GM12878 (cell line): ENCODE measurements around the gene RTEL1. TPM values are rescaled to one million over a fixed set of nuclear protein-coding genes. Genes with fewer than 3 reads are reported as not detected.
A peak's percentile ranks its signal among the peaks of the same experiment; 100 is the strongest.

Experiments
- BHLHE40 ChIP-seq, 2 experiments: fragments of 450-650 bp in 1 of 2; IDR thresholded peaks; 2 replicates each; pipeline ENCODE4 v1.6.1; 2011 to 2017; ENCODE audit warnings: low read depth in 2 of 2, borderline replicate concordance in 1 of 2, improper control_type of control experiment in 1 of 2, low read length in 1 of 2, mild to moderate bottlenecking in 1 of 2
- CHD1 ChIP-seq: IDR thresholded peaks from 2 replicates; pipeline ENCODE4 v1.6.1; 2012; ENCODE audit warnings: low read depth, low read length, improper control_type of control experiment
- DPF2 ChIP-seq: fragments of 450-650 bp; IDR thresholded peaks from 2 replicates; pipeline ENCODE4 v1.6.1; 2017; ENCODE audit warnings: mild to moderate bottlenecking
- EGR1 ChIP-seq, 2 experiments: IDR thresholded peaks; 1 replicate in 1 of 2; 2 replicates in 1 of 2; pipeline ENCODE4 v1.6.1; 2011 to 2012; ENCODE audit warnings: low read depth in 2 of 2, low read length in 2 of 2, borderline replicate concordance in 1 of 2, mild to moderate bottlenecking in 1 of 2, moderate library complexity in 1 of 2
- IRF4 ChIP-seq: IDR thresholded peaks from 2 replicates; pipeline ENCODE4 v1.6.1; 2011; ENCODE audit warnings: low read depth, low read length
- MTA2 ChIP-seq: fragments of 450-650 bp; IDR thresholded peaks from 2 replicates; pipeline ENCODE4 v1.6.1; 2016; ENCODE audit warnings: low read depth, mild to moderate bottlenecking, moderate library complexity
- MTA3 ChIP-seq: IDR thresholded peaks from 2 replicates; pipeline ENCODE4 v1.6.1; 2012; ENCODE audit warnings: low read length, inconsistent platforms, borderline replicate concordance
- MXI1 ChIP-seq: fragments of 150-350 bp; IDR thresholded peaks from 2 replicates; pipeline ENCODE4 v1.6.1; 2011; ENCODE audit warnings: low read depth, mild to moderate bottlenecking, inconsistent platforms, low read length, improper control_type of control experiment
- MYC ChIP-seq: IDR thresholded peaks from 2 replicates; pipeline ENCODE4 v1.6.1; 2011; ENCODE audit warnings: mild to moderate bottlenecking, low read length, moderate library complexity, inconsistent platforms; ENCODE audit not compliant: insufficient read depth, insufficient replicate concordance, insufficient read length, severe bottlenecking
- POLR2AphosphoS5 ChIP-seq: IDR thresholded peaks from 2 replicates; pipeline ENCODE4 v1.6.1; 2011; ENCODE audit warnings: mild to moderate bottlenecking, low read length, inconsistent platforms
- RBBP5 ChIP-seq: fragments of 200-600 bp; sonication (generic); conservative IDR thresholded peaks from 2 replicates; pipeline ENCODE4 v1.6.1; 2016
- SMARCA5 ChIP-seq: fragments of 450-650 bp; IDR thresholded peaks from 2 replicates; pipeline ENCODE4 v1.6.1; 2017; ENCODE audit warnings: mild to moderate bottlenecking
- STAT3 ChIP-seq: IDR thresholded peaks from 2 replicates; pipeline ENCODE4 v1.6.1; 2011; ENCODE audit warnings: low read depth, low read length, improper control_type of control experiment
- TAF1 ChIP-seq: IDR thresholded peaks from 2 replicates; pipeline ENCODE4 v1.6.1; 2011; ENCODE audit warnings: mild to moderate bottlenecking, low read depth, low read length, borderline replicate concordance
- TCF7 ChIP-seq: IDR thresholded peaks from 2 replicates; pipeline ENCODE4 v1.6.1; 2014; ENCODE audit warnings: antibody characterized with exemption, borderline replicate concordance
- ZNF274 ChIP-seq: IDR thresholded peaks from one replicate; pipeline ENCODE4 v1.8.0; 2011; ENCODE audit not compliant: insufficient read length, insufficient read depth
- polyA plus RNA-seq, 11 experiments: library from polyadenylated mRNA; depleted of rRNA in 4 of 11; unstranded in 6 of 11; stranded (reverse) in 5 of 11; fragments of >200 nt; fragmentation: Nextera tagmentation in 4 of 11; fragmentation: Illumina TruSeq in 1 of 11; extraction: Ambion mirVana in 4 of 11; extraction: Trizol in 1 of 11; gene quantifications; 1 replicate in 1 of 11; 2 replicates in 10 of 11; pipeline versions ENCODE4 v1.2.1 to v1.2.3, GENCODE V29; 2011 to 2016; ENCODE audit warnings: inconsistent platforms in 2 of 11, missing spikeins in 2 of 11, low read depth in 1 of 11
- total RNA-seq, 4 experiments: library from RNA; depleted of rRNA in 3 of 4; stranded (reverse); fragments of >200 nt in 3 of 4; fragmentation: Illumina TruSeq in 1 of 4; extraction: Trizol in 1 of 4; gene quantifications; 2 replicates each; pipeline versions ENCODE4 v1.2.1 to v1.2.3, GENCODE V29; 2013 to 2021
- TF ChIP-seq, protein P1 (sequence below): IDR thresholded peaks from 2 replicates; pipeline ENCODE4 v1.6.1; 2012; ENCODE audit warnings: low read depth, low read length, improper control_type of control experiment
- TF ChIP-seq, protein P2 (sequence below): fragments of 450-650 bp; IDR thresholded peaks from 2 replicates; pipeline ENCODE4 v1.6.1; 2017; ENCODE audit warnings: mild to moderate bottlenecking, moderate library complexity
- TF ChIP-seq, protein P3 (sequence below): fragments of 150-350 bp; IDR thresholded peaks from 2 replicates; pipeline ENCODE4 v1.6.1; 2014; ENCODE audit warnings: mild to moderate bottlenecking, low read depth, low read length
- TF ChIP-seq, protein P4 (sequence below): fragments of 450-650 bp; conservative IDR thresholded peaks from 2 replicates; pipeline ENCODE4 v1.6.1; 2017; ENCODE audit warnings: mild to moderate bottlenecking, moderate library complexity

RTEL1 gene
- total and polyA plus RNA-seq, 10 of the 15 experiments (the other 5 are each of a cell fraction or from before 2014, with no cell fraction given), result 0.40 to 37.2 (median 15.6) TPM; not detected in 1

DNA sequence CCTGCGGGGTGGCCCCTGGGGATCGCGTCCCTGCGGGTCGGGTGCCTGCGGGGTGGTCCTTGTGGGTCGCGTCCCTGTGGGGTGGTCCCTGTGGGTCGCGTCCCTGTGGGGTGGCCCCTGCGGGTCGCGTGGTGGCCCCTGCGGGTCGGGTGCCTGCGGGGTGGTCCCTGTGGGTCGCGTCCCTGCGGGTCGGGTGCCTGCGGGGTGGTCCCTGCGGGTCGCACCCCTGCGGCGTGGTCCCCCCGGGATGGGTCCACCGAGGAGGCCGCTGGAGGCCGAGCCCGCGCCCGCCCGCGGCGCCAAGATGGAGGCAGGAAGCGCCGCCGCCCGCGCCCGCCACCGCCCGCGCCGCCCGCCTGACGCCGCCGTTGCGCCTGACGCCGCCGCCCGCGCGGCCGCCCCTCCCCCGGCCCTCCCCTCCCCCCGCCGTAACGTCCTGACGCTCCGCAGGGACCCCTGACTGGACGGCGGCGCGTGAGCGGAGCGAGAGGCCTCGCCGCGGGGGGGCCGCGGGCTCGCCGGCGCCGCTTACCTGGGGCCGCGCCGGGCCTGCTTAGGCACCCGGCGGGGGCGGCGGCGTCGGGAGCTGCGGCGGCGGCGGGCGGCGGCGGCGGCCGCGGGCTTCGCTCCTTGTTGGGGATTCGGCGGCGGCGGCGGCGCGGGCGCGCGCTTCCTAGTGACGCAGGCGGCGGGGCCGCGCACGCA lies 31.5 kb upstream of the RTEL1 start, which contains the start of gene GMEB2 (continued):
- no peak for TF ChIP-seq CHD1
- TF ChIP-seq MYC, result no peak
- peak; percentile 54; the same call in 1 of the 2 replicates for TF ChIP-seq TAF1
- TF ChIP-seq, protein P1, sequence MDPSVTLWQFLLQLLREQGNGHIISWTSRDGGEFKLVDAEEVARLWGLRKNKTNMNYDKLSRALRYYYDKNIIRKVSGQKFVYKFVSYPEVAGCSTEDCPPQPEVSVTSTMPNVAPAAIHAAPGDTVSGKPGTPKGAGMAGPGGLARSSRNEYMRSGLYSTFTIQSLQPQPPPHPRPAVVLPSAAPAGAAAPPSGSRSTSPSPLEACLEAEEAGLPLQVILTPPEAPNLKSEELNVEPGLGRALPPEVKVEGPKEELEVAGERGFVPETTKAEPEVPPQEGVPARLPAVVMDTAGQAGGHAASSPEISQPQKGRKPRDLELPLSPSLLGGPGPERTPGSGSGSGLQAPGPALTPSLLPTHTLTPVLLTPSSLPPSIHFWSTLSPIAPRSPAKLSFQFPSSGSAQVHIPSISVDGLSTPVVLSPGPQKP, result no peak
- TF ChIP-seq MXI1, result no peak
- TF ChIP-seq POLR2AphosphoS5, result no peak; the same call in 1 of the 2 replicates
- no peak for TF ChIP-seq MTA2
- no peak for TF ChIP-seq TCF7
- TF ChIP-seq, protein P2, sequence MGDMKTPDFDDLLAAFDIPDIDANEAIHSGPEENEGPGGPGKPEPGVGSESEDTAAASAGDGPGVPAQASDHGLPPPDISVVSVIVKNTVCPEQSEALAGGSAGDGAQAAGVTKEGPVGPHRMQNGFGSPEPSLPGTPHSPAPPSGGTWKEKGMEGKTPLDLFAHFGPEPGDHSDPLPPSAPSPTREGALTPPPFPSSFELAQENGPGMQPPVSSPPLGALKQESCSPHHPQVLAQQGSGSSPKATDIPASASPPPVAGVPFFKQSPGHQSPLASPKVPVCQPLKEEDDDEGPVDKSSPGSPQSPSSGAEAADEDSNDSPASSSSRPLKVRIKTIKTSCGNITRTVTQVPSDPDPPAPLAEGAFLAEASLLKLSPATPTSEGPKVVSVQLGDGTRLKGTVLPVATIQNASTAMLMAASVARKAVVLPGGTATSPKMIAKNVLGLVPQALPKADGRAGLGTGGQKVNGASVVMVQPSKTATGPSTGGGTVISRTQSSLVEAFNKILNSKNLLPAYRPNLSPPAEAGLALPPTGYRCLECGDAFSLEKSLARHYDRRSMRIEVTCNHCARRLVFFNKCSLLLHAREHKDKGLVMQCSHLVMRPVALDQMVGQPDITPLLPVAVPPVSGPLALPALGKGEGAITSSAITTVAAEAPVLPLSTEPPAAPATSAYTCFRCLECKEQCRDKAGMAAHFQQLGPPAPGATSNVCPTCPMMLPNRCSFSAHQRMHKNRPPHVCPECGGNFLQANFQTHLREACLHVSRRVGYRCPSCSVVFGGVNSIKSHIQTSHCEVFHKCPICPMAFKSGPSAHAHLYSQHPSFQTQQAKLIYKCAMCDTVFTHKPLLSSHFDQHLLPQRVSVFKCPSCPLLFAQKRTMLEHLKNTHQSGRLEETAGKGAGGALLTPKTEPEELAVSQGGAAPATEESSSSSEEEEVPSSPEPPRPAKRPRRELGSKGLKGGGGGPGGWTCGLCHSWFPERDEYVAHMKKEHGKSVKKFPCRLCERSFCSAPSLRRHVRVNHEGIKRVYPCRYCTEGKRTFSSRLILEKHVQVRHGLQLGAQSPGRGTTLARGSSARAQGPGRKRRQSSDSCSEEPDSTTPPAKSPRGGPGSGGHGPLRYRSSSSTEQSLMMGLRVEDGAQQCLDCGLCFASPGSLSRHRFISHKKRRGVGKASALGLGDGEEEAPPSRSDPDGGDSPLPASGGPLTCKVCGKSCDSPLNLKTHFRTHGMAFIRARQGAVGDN, result no peak
- TF ChIP-seq, protein P3, sequence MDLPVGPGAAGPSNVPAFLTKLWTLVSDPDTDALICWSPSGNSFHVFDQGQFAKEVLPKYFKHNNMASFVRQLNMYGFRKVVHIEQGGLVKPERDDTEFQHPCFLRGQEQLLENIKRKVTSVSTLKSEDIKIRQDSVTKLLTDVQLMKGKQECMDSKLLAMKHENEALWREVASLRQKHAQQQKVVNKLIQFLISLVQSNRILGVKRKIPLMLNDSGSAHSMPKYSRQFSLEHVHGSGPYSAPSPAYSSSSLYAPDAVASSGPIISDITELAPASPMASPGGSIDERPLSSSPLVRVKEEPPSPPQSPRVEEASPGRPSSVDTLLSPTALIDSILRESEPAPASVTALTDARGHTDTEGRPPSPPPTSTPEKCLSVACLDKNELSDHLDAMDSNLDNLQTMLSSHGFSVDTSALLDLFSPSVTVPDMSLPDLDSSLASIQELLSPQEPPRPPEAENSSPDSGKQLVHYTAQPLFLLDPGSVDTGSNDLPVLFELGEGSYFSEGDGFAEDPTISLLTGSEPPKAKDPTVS, result no peak
- TF ChIP-seq MTA3, result no peak
- TF ChIP-seq, protein P4, sequence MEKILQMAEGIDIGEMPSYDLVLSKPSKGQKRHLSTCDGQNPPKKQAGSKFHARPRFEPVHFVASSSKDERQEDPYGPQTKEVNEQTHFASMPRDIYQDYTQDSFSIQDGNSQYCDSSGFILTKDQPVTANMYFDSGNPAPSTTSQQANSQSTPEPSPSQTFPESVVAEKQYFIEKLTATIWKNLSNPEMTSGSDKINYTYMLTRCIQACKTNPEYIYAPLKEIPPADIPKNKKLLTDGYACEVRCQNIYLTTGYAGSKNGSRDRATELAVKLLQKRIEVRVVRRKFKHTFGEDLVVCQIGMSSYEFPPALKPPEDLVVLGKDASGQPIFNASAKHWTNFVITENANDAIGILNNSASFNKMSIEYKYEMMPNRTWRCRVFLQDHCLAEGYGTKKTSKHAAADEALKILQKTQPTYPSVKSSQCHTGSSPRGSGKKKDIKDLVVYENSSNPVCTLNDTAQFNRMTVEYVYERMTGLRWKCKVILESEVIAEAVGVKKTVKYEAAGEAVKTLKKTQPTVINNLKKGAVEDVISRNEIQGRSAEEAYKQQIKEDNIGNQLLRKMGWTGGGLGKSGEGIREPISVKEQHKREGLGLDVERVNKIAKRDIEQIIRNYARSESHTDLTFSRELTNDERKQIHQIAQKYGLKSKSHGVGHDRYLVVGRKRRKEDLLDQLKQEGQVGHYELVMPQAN, result peak; percentile 35; the same call in 1 of the 2 replicates
- TF ChIP-seq BHLHE40 (IDR thresholded peaks at IDR 0.05; ENCODE audit: borderline replicate concordance in 1 of 2, low read depth in 2 of 2, low read length in 1 of 2), result peak in 1 of 2 experiments; percentile 69; a peak in 2 of 4 replicates
- no peak for TF ChIP-seq RBBP5
- no peak for TF ChIP-seq IRF4
- TF ChIP-seq ZNF274, result no peak
- TF ChIP-seq SMARCA5, result no peak
- peak; percentile 10; the same call in 1 of the 2 replicates for TF ChIP-seq DPF2
- TF ChIP-seq STAT3, result no peak
- TF ChIP-seq EGR1 (IDR thresholded peaks at IDR 0.05; ENCODE audit: borderline replicate concordance in 1 of 2, low read depth in 2 of 2, low read length in 2 of 2), result peak; percentile 62 to 76; a peak in 2 of 3 replicates
